Esophagus muscularis mucosa (tissue), 3 donors: Measurements from ENCODE around the gene CIT.

Experiments
- CTCF ChIP-seq, 3 experiments: fragments of 200-600 bp in 2 of 3; fragments of 450-650 bp in 1 of 3; sonication (generic) in 2 of 3; IDR thresholded peaks; one replicate each; pipeline ENCODE4 v1.5.1; 2017 to 2019; ENCODE audit warnings: antibody characterized with exemption in 3 of 3, mild to moderate bottlenecking in 2 of 3, moderate library complexity in 1 of 3
- POLR2A ChIP-seq: fragments of 450-650 bp; IDR thresholded peaks from one replicate; pipeline ENCODE4 v1.6.1; 2017; ENCODE audit warnings: antibody characterized with exemption, moderate library complexity, mild to moderate bottlenecking, low read depth

GRCh38 chr12:119751961-119752360 is 125.2 kb downstream of the CIT start:
- TF ChIP-seq CTCF (IDR thresholded peaks at IDR 0.05): no peak
- no peak for TF ChIP-seq POLR2A
